Activated gamma-delta T cell treated with anti-CD3 and anti-CD28 coated beads, Interleukin-2, amount 50 U/mL, for 16 hours (primary cell): Measurements from ENCODE around the gene METAP1D.
"Not testable (repeated sequence)": the region's sequence is repeated elsewhere in the genome, so short reads cannot be mapped to it uniquely, and the experiment has no call there.

ENCODE experiments used
- DNase-seq: peaks from one replicate; pipeline ENCODE4 v3.0.0-alpha.2; 2020; ENCODE audit warnings: low read depth

Gene METAP1D

GRCh38 chr2:172048508-172049503 is 49.1 kb downstream of the METAP1D start:
- DNase-seq: no peak

GRCh38 chr2:172049567-172050120 is 49.9 kb downstream of the METAP1D start:
- DNase-seq: no peak

GRCh38 chr2:172050479-172051125 is 50.8 kb downstream of the METAP1D start:
- no peak for DNase-seq

GRCh38 chr2:172052000-172052983 is 52.5 kb downstream of the METAP1D start:
- DNase-seq: no peak

- no peak for DNase-seq
Observed at GRCh38 chr2:172053486-172053885, 53.7 kb downstream of the METAP1D start.

- DNase-seq: no peak
Observed at GRCh38 chr2:172056293-172056692, 56.5 kb downstream of the METAP1D start.

- DNase-seq: no peak
Observed at GRCh38 chr2:172058660-172059059, 58.9 kb downstream of the METAP1D start.

GRCh38 chr2:172060118-172060517 is 60.4 kb downstream of the METAP1D start:
- DNase-seq: not testable (repeated sequence)

- DNase-seq: no peak
Observed at GRCh38 chr2:172062402-172063004, 62.8 kb downstream of the METAP1D start.

- DNase-seq: no peak
Observed at GRCh38 chr2:172063446-172063845, 63.7 kb downstream of the METAP1D start.

- no peak for DNase-seq
Observed at GRCh38 chr2:172065111-172065510, 65.4 kb downstream of the METAP1D start.

GRCh38 chr2:172066394-172066886 is 66.7 kb downstream of the METAP1D start:
- no peak for DNase-seq

GRCh38 chr2:172067905-172068304 is 68.2 kb downstream of the METAP1D start:
- DNase-seq: not testable (repeated sequence)

- DNase-seq: no peak
Observed at GRCh38 chr2:172070936-172071335, 71.2 kb downstream of the METAP1D start.

- no peak for DNase-seq
Observed at GRCh38 chr2:172072303-172072702, 72.5 kb downstream of the METAP1D start.

- DNase-seq: no peak
Observed at GRCh38 chr2:172072706-172073105, 73.0 kb downstream of the METAP1D start.

GRCh38 chr2:172073518-172073917 is 73.8 kb downstream of the METAP1D start:
- no peak for DNase-seq

GRCh38 chr2:172074254-172074653 is 74.5 kb downstream of the METAP1D start:
- DNase-seq: no peak

GRCh38 chr2:172079416-172079815 is 79.7 kb downstream of the METAP1D start:
- DNase-seq: no peak

GRCh38 chr2:172079838-172080640 is 80.3 kb downstream of the METAP1D start:
- no peak for DNase-seq
